Measurements from ENCODE around the gene TMPRSS6.
A peak's percentile ranks its signal among the peaks of the same experiment; 100 is the strongest.

Gene TMPRSS6

GRCh38 chr22:37112084-37112728 lies 2.7 kb upstream of the TMPRSS6 start:
- no peak for DNase-seq

GRCh38 chr22:37111156-37111717 lies 1.7 kb upstream of the TMPRSS6 start:
- DNase-seq = no peak

GRCh38 chr22:37107816-37108621 lies 1.5 kb downstream of the TMPRSS6 start:
- no peak for DNase-seq

- DNase-seq = no peak
Observed at GRCh38 chr22:37105990-37106389, 3.5 kb downstream of the TMPRSS6 start.

GRCh38 chr22:37105154-37105553 lies 4.4 kb downstream of the TMPRSS6 start:
- no peak for DNase-seq

GRCh38 chr22:37103656-37104452 lies 5.7 kb downstream of the TMPRSS6 start:
- DNase-seq = no peak

- no peak for DNase-seq
Observed at GRCh38 chr22:37103151-37103550, 6.4 kb downstream of the TMPRSS6 start.

GRCh38 chr22:37101311-37102066 lies 8.0 kb downstream of the TMPRSS6 start:
- no peak for DNase-seq

- DNase-seq = no peak
Observed at GRCh38 chr22:37100589-37101127, 8.9 kb downstream of the TMPRSS6 start.

- DNase-seq = no peak
Observed at GRCh38 chr22:37098976-37099591, 10.4 kb downstream of the TMPRSS6 start.

GRCh38 chr22:37097346-37097745 lies 12.2 kb downstream of the TMPRSS6 start:
- DNase-seq = no peak

GRCh38 chr22:37095113-37095512 lies 14.4 kb downstream of the TMPRSS6 start:
- DNase-seq = peak; percentile 51

- no peak for DNase-seq
Observed at GRCh38 chr22:37094239-37094638, 15.3 kb downstream of the TMPRSS6 start.

GRCh38 chr22:37092997-37093396 lies 16.5 kb downstream of the TMPRSS6 start:
- DNase-seq = no peak

- no peak for DNase-seq
Observed at GRCh38 chr22:37091994-37092393, 17.5 kb downstream of the TMPRSS6 start.

GRCh38 chr22:37090920-37091695 lies 18.4 kb downstream of the TMPRSS6 start:
- no peak for DNase-seq

- DNase-seq = no peak
Observed at GRCh38 chr22:37089434-37089833, 20.1 kb downstream of the TMPRSS6 start.

GRCh38 chr22:37088750-37089408 lies 20.6 kb downstream of the TMPRSS6 start:
- no peak for DNase-seq

GRCh38 chr22:37088108-37088605 lies 21.4 kb downstream of the TMPRSS6 start:
- peak; percentile 53 for DNase-seq

GRCh38 chr22:37086184-37086583 lies 23.3 kb downstream of the TMPRSS6 start:
- DNase-seq = no peak

All from activated CD4-positive, alpha-beta T cell treated with anti-CD3 and anti-CD28 coated beads, Interleukin-10, Interleukin-2, amounts not matched to agents 100 ng/mL and 50 ng/mL, durations not matched to agents 16 hours and 8 hours (primary cell).